Measurements from ENCODE around the gene CLTB. TPM values are rescaled to one million over a fixed set of nuclear protein-coding genes. Genes with fewer than 3 reads are reported as not detected.

The CLTB gene
- total and polyA plus RNA-seq, 2 of the 8 experiments (the other 6 are each of a cell fraction or from before 2014, with no cell fraction given) = 25.9 to 34.9 TPM

DNA sequence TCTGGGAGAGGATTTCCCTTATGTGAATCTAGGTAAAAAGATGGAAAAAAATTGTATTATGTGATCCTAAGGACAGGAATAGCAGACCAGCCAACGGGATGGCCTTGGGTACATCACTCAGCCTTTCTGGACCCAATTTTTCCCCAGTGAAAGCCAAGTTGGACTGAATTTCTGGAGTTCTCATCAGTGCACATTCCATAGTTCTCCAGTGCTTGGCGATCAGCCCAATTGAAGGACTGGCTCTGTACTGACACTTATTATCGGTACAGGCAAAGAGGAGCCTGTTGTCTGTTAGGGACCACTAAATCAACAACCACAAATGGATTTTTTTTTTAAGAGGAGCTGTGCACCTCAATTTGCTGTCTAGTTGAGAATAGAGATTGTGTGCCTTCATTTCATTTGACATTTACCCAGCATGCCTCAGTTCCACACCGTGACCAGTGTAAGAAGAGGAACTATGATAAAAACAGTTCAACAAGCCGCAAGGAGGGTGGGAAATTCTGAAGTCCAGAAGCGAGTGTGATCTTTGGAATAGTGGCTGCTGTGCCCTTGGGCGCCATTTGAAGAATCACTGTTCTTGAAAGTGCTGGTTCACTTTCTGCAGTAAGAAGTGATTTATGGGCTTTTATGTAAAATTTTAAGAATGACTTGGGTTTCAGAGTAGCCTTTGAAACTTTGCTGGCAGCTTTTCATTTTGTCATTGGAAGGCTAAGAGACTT is 43.1 kb downstream of the CLTB start (continued):
- TF ChIP-seq JUND (IDR thresholded peaks at IDR 0.05; ENCODE audit: low read length) (no peak), SP1 (IDR thresholded peaks at IDR 0.05; ENCODE audit: low read depth, low read length) (no peak), BCL11A (IDR thresholded peaks at IDR 0.05; ENCODE audit: low read depth in 2 of 2, low read length in 2 of 2) (no peak)
- TF ChIP-seq, protein P1, sequence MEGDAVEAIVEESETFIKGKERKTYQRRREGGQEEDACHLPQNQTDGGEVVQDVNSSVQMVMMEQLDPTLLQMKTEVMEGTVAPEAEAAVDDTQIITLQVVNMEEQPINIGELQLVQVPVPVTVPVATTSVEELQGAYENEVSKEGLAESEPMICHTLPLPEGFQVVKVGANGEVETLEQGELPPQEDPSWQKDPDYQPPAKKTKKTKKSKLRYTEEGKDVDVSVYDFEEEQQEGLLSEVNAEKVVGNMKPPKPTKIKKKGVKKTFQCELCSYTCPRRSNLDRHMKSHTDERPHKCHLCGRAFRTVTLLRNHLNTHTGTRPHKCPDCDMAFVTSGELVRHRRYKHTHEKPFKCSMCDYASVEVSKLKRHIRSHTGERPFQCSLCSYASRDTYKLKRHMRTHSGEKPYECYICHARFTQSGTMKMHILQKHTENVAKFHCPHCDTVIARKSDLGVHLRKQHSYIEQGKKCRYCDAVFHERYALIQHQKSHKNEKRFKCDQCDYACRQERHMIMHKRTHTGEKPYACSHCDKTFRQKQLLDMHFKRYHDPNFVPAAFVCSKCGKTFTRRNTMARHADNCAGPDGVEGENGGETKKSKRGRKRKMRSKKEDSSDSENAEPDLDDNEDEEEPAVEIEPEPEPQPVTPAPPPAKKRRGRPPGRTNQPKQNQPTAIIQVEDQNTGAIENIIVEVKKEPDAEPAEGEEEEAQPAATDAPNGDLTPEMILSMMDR (IDR thresholded peaks at IDR 0.05; ENCODE audit: control extremely low read depth in 1 of 3, insufficient read depth in 1 of 3, low read depth in 1 of 3, low read length in 3 of 3) = no peak

All from H1 (cell line).